NB4 (cell line): ENCODE measurements around the gene BBS9.

Source experiments
- DNase-seq: peaks from one replicate; pipeline ENCODE4 v3.0.0; 2010; ENCODE audit warnings: low read depth
- H3K4me3 ChIP-seq: one replicate; pipeline ENCODE4 v1.5.1; 2011; ENCODE audit warnings: mild to moderate bottlenecking, low read depth, low read length, moderate library complexity
- CTCF ChIP-seq: IDR thresholded peaks from one replicate; pipeline ENCODE4 v1.5.1; 2012; ENCODE audit warnings: low read depth, low read length
- MAX ChIP-seq: IDR thresholded peaks from 2 replicates; pipeline ENCODE4 v1.6.1; 2011; ENCODE audit warnings: low read depth, low read length
- MYC ChIP-seq: IDR thresholded peaks from 2 replicates; pipeline ENCODE4 v1.6.1; 2011; ENCODE audit warnings: low read depth, low read length
- POLR2A ChIP-seq: IDR thresholded peaks from 2 replicates; pipeline ENCODE4 v1.6.1; 2011; ENCODE audit warnings: mild to moderate bottlenecking; ENCODE audit not compliant: insufficient read length; ENCODE audit errors: extremely low read depth

BBS9 gene

GRCh38 chr7:33192695-33193291, 63.4 kb downstream of the BBS9 start:
- DNase-seq, result no peak
- TF ChIP-seq CTCF, result no peak
- TF ChIP-seq POLR2A, result no peak
- no peak for TF ChIP-seq MYC
- TF ChIP-seq MAX, result no peak
- H3K4me3 ChIP-seq, result no peak overlapping the region

GRCh38 chr7:33193308-33193864, 64.0 kb downstream of the BBS9 start:
- TF ChIP-seq CTCF (no peak), MYC (no peak), POLR2A (no peak), MAX (no peak)
- no peak for DNase-seq

GRCh38 chr7:33195264-33195663, 65.9 kb downstream of the BBS9 start:
- TF ChIP-seq MAX (0 out of 2 replicates have a peak, but pooled peaks have one; percentile 4), CTCF (no peak)
- peak; percentile 88 for DNase-seq
- no peak overlapping the region for H3K4me3 ChIP-seq

More at GRCh38 chr7:33193308-33193864, 64.0 kb downstream of the BBS9 start:
- no peak overlapping the region for H3K4me3 ChIP-seq

GRCh38 chr7:33196221-33196620, 66.9 kb downstream of the BBS9 start:
- TF ChIP-seq MYC (no peak), POLR2A (no peak), MAX (no peak), CTCF (no peak)
- no peak for DNase-seq
- H3K4me3 ChIP-seq, result no peak overlapping the region

GRCh38 chr7:33200282-33200681, 70.9 kb downstream of the BBS9 start:
- DNase-seq, result no peak
- no peak overlapping the region for H3K4me3 ChIP-seq
- no peak for TF ChIP-seq POLR2A

- DNase-seq, result no peak
- H3K4me3 ChIP-seq, result no peak overlapping the region
- TF ChIP-seq CTCF (no peak), MYC (no peak), MAX (no peak), POLR2A (no peak)
Measured at GRCh38 chr7:33201821-33202220, 72.5 kb downstream of the BBS9 start.
